NCI-H82 treated with DMSO at 0.1 percent for 48 hours (cell line): ENCODE results near the gene RABL6.
"Not testable (repeated sequence)": the region's sequence is repeated elsewhere in the genome, so short reads cannot be mapped to it uniquely, and the experiment has no call there.

ENCODE experiments used
- DNase-seq: peaks from one replicate; lab custom pipeline; 2025; ENCODE audit not compliant: unreplicated experiment; lab: John Stamatoyannopoulos, UW

The RABL6 gene

DNA sequence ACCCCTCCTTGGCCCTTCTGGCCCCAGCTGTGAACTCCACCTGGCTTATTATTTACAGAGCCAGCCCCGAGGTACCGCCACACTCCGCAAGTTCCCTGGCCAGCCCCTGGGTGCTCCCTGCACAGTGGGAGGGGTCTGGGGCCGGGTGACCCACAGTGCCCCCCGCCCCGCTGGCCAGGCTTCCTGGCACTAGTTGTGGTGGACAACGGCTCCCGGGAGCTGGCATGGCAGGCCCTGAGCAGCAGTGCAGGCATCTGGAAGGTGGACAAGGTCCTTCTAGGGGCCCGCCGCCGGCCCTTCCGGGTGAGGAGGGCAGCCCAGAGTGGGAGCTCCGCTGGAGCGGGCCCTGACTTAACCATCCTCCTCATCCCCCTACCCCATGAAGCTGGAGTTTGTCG is 48.3 kb downstream of the RABL6 start:
- no peak for DNase-seq

- no peak for DNase-seq
Observed at GRCh38 chr9:136856541-136857141, 48.9 kb downstream of the RABL6 start.

DNA sequence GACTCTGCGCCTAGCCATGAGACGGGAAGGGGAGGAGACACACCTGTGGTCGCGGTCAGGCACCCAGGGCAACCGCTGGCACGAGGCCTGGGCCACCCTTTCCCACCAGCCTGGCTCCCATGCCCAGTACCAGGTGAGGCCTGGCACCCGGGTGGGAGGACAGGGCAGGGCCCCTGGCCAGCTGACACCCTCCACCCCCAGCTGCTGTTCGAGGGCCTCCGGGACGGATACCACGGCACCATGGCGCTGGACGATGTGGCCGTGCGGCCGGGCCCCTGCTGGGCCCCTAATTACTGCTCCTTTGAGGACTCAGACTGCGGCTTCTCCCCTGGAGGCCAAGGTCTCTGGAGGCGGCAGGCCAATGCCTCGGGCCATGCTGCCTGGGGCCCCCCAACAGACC is 49.4 kb downstream of the RABL6 start:
- no peak for DNase-seq

- no peak for DNase-seq
Observed at GRCh38 chr9:136857581-136858412, 50.0 kb downstream of the RABL6 start.

DNA sequence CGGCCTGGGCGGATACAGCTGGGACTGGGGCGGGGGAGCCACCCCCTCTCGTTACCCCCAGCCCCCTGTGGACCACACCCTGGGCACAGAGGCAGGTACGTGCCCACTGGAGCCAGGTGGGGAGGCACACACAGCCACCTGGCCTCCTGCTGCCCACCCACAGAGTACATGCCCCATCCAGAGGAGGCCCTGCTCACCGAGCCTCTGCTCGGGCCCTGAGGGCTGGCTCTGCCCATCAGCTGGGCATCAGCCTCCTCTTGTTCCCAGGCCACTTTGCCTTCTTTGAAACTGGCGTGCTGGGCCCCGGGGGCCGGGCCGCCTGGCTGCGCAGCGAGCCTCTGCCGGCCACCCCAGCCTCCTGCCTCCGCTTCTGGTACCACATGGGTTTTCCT is 50.7 kb downstream of the RABL6 start:
- no peak for DNase-seq

DNA sequence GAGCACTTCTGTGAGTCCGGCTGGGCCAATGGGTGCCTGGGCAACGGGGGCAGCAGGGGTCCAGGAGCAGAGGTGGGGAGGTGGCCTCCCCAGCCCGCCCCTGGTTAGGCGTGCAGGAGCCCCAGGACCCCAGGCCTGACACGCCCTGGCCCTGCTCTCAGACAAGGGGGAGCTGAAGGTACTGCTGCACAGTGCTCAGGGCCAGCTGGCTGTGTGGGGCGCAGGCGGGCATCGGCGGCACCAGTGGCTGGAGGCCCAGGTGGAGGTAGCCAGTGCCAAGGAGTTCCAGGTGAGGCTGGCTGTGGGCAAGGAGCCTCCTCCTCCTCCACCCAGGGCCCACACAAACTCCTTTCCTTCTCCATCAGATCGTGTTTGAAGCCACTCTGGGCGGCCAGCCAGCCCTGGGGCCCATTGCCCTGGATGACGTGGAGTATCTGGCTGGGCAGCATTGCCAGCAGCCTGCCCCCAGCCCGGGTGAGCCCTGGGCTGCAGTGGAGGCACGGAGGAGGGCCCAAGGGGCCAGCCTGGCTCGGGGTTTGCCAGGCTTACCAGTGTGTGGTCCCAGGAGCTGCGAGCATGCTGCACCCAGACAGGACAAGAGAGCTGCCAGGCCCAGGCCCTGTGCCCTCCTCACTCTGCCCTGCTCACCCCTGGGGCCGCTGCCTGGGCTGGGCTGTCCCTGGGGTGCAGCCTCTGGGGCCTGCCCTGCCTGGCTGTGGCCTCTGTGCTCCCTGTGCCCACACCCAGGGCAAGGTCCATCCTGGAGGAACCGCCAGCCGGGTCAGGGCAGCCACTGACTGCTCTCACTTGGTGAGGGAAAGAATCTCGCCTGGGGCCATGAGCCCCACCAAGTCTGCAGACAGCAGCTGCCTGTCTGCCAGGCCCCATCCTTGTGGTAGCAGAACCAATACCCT is 51.4 kb downstream of the RABL6 start:
- no peak for DNase-seq

- no peak for DNase-seq
Observed at GRCh38 chr9:136860529-136860928, 52.8 kb downstream of the RABL6 start.

DNA sequence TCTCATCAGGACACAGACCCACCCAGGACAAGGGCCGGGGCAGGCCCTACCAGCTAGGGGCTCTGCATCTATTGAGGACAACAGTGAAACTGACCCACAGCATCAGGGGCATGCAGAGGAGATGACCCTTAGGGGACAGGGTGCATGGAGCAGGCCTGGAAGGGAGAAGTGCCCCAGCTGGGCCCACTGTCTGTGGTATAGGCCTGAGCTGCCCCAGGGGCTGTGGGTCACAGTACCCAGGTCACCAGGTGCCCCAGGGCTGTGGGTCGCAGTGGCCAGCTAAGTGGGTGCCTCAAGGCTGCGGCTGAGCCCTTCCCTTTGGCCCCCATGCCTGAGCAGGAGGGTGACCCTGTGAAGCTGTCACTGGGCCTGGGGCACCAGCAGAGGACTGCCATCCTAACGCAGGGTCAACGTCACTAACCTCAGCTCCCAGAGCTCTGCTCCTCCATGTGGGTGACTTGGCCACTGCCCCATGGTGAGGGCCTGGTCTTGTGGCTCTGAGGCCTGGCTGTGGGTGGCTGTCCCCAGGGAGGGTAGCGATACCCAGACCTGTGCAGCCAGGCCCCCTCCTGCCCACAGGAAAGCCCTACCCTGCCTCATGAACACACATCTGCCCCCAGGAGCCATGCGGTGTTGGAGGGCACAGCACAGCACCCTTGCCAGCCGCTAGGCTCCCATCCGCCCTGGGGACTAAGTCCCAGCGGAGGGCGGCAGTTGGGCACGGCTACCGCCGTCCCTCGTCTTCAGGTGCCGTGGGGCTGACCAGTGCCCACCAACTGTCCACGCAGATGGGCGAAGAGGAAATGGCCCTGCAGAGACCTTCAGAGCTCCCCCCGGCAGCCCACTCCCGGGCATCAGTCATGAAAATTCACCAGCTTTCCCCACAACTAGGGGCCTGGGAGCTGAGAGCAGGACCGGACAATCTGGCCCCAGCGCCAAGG is 53.5 kb downstream of the RABL6 start:
- no peak for DNase-seq

DNA sequence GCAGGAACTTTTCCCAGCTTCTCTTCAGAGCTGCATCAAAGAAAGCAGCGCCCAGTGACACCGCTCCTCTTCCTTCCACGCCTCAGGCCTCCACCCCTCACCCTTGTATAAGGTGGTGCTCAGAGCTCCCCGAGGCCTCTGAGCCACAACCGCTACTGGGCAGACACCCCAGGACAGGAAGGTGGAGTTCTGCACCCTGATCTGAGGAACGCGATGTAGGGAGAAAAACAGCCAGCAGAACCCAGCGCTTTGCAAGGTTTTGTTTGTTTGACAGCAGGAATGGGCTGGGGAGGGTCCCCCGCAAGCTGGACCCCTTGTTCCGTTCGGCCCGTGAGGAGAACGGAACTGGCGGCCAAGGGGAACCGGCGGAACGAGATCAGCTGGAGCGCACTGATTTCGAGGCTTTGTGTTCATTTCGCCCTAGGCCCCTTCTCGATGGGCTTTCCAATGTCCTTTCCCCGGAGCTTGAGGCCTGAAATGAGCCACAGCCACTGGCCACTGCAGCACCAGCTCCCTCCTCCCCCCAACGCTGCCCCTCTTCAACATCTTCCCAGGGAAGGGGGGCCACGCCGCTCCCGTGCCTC is 54.2 kb downstream of the RABL6 start:
- no peak for DNase-seq

DNA sequence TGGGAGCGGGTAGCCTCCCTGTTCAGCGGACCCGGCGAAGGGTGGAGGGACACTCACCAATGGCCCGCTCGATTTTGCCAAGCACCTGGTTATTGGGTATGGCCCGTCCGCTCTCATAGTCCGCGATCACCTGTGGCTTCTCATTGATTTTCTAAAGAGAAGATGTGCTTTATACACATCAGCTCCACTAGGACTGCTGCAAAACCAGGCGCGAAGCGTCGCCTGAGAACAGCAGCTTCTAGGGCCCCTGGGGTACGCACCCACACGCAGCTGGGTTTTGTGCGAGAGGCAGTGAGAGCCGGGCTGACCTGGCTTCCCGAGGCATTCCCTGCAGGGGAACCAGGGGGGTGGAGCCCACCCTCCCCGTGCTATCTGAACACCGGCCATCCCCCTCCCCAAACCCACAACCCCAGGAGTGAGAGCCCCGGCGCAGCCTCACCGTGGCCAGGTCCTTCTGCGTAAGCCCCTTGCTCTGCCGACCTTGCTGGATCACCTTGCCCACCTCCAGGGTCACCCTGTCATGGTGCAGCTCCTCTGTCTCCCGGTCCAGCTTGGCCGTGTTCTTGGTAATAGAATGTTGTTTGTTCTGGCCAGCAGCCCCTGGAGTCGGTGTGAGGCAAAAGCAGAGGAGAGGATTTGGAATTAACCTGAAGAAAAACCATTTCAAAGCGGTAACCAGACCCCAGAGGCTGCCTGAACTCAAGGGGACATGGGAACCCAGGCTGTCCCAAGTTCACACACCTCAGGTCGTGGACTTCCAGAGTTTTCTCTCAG is 55.3 kb downstream of the RABL6 start:
- DNase-seq: no peak

DNA sequence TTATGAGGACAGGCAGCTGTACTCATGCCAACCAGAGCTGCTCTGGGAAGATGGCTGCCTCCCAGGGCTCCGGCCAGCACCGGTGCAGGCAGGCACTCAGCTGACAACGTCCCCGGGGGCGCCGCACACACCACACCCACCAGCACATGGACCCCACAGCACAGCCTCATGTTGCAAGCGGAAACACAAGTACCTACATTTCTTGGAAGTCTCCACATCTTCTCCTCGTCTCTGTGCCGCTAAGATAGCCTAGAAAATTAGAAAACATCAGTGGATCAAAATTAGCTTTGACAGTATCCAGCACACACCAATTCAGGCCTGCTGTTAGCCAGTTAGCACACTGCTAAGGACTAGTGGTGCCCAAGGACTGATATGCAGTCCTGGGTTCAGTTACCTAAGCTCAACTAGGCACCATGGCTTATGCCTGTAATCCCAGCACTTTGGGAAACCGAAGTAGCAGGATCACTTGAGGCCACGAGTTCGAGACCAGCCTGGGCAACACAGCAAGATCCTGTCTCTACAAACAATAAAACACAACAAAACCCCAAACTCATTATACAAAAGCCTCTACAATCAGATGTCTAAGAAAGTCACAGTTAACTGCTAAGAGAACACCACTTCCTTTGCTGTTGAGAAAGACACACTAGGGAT is 56.0 kb downstream of the RABL6 start:
- no peak for DNase-seq

DNA sequence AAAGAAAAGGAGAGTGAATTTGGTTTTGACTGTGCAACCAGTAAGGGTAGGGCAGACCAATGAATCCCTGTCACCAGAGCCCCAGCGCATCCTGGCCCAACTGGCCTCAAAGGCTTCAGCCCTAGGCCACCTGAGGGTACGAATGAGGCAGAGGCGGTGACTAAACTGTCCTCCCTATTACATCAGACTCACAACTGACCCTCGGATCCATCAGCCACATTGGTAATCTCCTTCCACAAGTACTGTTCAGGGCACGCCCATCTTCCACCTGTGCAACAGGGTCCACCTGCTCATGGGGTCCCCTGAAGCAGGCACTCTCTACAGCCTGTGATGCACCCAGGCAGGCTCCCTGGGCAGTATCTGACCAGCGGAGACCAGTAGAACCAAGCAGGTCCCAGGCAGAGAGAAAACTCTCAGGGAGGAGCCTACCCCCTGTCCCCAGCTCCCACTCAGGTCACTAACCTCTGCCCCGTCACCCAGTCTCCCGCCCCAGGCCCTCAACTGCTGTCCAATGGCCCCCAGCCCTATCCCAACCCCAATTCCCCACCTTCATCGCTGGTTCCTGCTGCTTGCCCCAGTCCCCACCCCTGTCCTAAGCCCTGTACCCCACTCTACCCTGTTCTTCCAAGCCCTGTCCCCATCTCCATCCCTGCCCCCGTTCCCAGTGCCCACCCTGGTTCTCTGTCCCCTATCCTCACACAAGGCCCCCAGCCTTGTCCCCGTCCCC is 57.5 kb downstream of the RABL6 start:
- no peak for DNase-seq

DNA sequence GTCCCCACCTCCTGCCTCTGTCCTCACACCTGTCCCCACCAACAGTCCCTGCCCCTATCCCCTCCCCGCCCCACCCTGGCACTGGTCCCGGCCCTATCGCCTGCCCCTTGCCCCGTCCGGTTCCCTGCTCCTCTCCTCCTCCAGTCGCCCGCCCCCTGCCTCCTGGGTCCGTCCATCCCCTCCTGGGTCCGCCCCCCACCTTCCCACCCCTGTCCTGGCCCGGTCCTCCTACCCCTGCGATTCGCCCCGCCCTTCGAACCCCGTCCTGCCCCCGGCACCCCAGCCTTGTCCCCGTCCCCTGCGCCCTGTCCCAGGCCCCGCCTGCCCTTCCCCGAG is 58.0 kb downstream of the RABL6 start:
- DNase-seq: no peak

GRCh38 chr9:136866898-136867421 is 59.2 kb downstream of the RABL6 start:
- DNase-seq: not testable (repeated sequence)

- DNase-seq: no peak
Observed at GRCh38 chr9:136867480-136867879, 59.7 kb downstream of the RABL6 start.

DNA sequence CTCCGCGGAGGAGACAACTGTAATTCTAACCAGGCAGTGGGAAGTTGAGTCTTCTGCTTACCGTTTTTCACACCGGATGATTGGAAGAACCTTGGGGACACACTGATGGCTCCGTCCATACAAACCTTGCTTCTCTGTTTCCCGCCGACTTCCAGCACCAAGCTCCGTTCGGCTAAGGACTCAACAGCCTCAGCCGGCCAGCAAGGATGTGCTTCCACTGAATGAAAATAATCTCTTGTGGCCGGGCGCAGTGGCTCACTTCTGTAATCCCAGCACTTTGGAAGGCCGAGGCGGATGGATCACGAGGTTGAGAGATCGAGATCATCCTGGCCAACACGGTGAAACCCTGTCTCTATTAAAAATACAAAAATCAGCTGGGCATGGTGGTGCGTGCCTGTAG is 60.2 kb downstream of the RABL6 start:
- no peak for DNase-seq

DNA sequence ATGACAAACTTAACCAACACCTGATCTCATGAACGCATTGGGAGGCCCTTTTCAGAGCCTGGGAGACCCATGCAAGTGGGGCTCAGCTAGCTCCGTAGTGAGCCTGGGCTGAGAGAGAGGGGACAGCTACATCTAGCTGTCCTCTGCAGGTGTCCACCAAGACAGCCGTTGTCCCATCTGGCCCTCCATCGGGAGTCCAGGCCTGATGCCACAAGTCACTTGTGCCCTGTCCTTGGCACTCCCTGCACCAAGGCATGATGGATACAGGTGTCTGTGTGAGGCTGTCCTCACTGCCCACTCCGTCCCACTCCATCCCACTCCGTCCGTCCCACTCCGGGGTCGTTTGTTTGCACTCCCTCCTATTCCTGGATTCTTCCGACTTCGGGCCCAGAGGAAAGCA is 60.9 kb downstream of the RABL6 start:
- DNase-seq: no peak

DNA sequence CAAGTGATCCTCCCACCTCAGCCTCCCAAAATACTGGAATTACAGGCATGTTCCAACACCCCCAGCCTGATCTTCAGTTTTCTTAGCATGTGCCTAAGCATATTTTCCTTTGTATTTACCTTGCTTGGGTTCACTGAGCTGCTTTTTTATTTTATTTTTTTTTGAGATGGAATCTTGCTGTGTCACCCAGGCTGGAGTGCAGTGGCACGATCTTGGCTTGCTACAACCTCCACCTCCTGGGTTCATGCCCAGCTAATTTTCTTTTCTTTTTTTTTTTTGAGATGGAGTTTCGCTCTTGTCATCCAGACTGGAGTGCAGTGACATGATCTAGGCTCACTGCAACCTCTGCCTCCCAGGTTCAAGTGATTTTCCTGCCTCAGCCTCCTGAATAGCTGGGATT is 61.9 kb downstream of the RABL6 start:
- not testable (repeated sequence) for DNase-seq
